Measurements from ENCODE around the gene ROBO1. TPM values are rescaled to one million over a fixed set of nuclear protein-coding genes. Genes with fewer than 3 reads are reported as not detected.
A peak's percentile ranks its signal among the peaks of the same experiment; 100 is the strongest.

ROBO1 gene
- total and polyA plus RNA-seq, 2 of the 13 experiments (the other 11 are each of a cell fraction or from before 2014, with no cell fraction given): 52.2 to 71.0 TPM

- TF ChIP-seq SMARCE1 (IDR thresholded peaks at IDR 0.05; ENCODE audit: borderline replicate concordance) (no peak), ZNF780A (CRISPR knock-in tag; IDR thresholded peaks at IDR 0.05) (no peak), LRRFIP1 (CRISPR knock-in tag; conservative IDR thresholded peaks at IDR 0.05) (no peak), CREB3 (CRISPR knock-in tag; IDR thresholded peaks at IDR 0.05) (no peak), ZNF256 (CRISPR knock-in tag; conservative IDR thresholded peaks at IDR 0.05) (no peak), ZNF737 (CRISPR knock-in tag; IDR thresholded peaks at IDR 0.05; ENCODE audit: borderline replicate concordance) (no peak), AGO2 (optimal IDR thresholded peaks at IDR 0.05; ENCODE audit: low read depth, low read length) (no peak), ZNF138 (CRISPR knock-in tag; IDR thresholded peaks at IDR 0.05; ENCODE audit: low read depth) (no peak), TFE3 (CRISPR knock-in tag; IDR thresholded peaks at IDR 0.05) (no peak), ZNF576 (CRISPR knock-in tag; IDR thresholded peaks at IDR 0.05) (no peak), ZNF816 (CRISPR knock-in tag; IDR thresholded peaks at IDR 0.05; ENCODE audit: borderline replicate concordance) (no peak), ZNF564 (CRISPR knock-in tag; IDR thresholded peaks at IDR 0.05) (no peak), MTF1 (CRISPR knock-in tag; IDR thresholded peaks at IDR 0.05) (no peak), NFYC (CRISPR knock-in tag; IDR thresholded peaks at IDR 0.05) (no peak), DRAP1 (CRISPR knock-in tag; IDR thresholded peaks at IDR 0.05) (peak; percentile 44; the same call in 1 of the 2 replicates), ZNF605 (CRISPR knock-in tag; IDR thresholded peaks at IDR 0.05) (no peak), PBX3 (CRISPR knock-in tag; IDR thresholded peaks at IDR 0.05; ENCODE audit: borderline replicate concordance) (no peak), NFIC (IDR thresholded peaks at IDR 0.05; ENCODE audit: low read length) (peak; percentile 77; the same call in 1 of the 2 replicates), BATF2 (CRISPR knock-in tag; IDR thresholded peaks at IDR 0.05) (no peak), MZF1 (CRISPR knock-in tag; IDR thresholded peaks at IDR 0.05; ENCODE audit: borderline replicate concordance) (no peak), ELF1 (CRISPR knock-in tag; IDR thresholded peaks at IDR 0.05) (0 out of 2 replicates have a peak, but pooled peaks have one; percentile 32), NPAS2 (CRISPR knock-in tag; IDR thresholded peaks at IDR 0.05; ENCODE audit: borderline replicate concordance) (no peak), ZNF292 (CRISPR knock-in tag; IDR thresholded peaks at IDR 0.05; ENCODE audit: borderline replicate concordance, low read depth) (no peak), NAIF1 (CRISPR knock-in tag; IDR thresholded peaks at IDR 0.05; ENCODE audit: borderline replicate concordance) (no peak)
Observed at GRCh38 chr3:78872195-78872594, 895.6 kb downstream of the ROBO1 start (continued).
